Stimulated activated CD4-positive, alpha-beta T cell treated with anti-CD3 and anti-CD28 coated beads, Interleukin-12 subunit alpha, Interleukin-12 subunit beta, amount 100 ng/mL, for 4 hours (primary cell): ENCODE data around the gene ELP5.
A peak's percentile ranks its signal among the peaks of the same experiment; 100 is the strongest.

Experiments used
- DNase-seq: peaks from one replicate; pipeline ENCODE4 v3.0.0-alpha.2; 2020

Gene ELP5

DNA sequence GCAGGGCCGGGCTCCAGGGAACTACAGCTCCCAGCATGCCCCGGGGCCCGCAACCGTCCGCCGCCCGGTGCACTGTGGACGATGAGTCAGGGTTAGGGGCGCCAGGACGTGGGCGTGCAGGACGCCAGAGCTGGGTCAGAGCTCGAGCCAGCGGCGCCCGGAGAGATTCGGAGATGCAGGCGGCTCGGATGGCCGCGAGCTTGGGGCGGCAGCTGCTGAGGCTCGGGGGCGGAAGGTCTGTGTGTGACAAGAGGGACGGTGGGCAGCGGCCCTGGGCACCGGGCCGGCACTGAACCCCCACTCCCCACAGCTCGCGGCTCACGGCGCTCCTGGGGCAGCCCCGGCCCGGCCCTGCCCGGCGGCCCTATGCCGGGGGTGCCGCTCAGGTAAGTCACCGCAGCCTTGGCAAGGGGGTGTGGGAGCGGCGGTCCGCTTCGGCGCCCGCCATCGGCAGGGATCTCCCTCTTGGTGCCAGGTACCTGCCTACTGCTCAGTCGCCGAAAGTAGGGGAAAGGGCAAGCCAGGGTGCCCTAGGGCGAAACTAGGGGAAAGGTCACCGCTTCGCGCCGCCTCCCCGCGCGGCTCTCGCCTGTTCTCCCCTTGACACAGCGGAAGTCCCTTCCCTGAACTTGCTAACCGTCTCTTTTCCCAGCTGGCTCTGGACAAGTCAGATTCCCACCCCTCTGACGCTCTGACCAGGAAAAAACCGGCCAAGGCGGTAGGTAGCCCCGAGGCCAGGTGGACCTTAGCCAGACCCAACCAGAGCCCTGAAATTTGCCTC is 32.0 kb upstream of the ELP5 start, which contains the start of the genes ACADVL and DLG4:
Gene ACADVL, plus strand, starts transcription at position 127 of the 781 bp plus-strand sequence. Its CDS starts 47 bp downstream, at position 174.
Gene DLG4, minus strand, starts transcription at position 25 of the 781 bp plus-strand sequence.
- DNase-seq = peak; percentile 78

DNA sequence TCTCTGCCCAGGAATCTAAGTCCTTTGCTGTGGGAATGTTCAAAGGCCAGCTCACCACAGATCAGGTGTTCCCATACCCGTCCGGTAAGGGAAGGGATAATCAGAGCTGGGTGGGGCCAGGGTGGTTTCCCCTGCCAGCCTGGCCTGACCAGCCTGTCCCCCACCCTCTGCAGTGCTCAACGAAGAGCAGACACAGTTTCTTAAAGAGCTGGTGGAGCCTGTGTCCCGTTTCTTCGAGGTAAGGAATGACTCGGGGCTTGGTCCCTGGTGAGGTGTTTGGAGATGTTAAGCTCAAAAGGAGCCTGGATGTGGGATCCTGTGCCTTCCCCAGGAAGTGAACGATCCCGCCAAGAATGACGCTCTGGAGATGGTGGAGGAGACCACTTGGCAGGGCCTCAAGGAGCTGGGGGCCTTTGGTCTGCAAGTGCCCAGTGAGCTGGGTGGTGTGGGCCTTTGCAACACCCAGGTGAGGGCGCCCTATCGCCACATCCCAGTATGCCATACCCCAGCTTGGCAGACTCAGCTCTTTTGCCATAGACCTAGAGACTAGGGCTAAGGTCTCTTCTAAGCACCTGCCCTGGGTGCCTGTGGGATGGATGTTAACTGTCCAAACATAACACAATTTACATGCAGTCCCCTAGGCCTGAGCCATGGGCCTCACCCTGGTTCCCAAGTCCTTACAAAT is 31.3 kb upstream of the ELP5 start:
- DNase-seq = peak; percentile 47

GRCh38 chr17:7221278-7222092 is 30.5 kb upstream of the ELP5 start:
- no peak for DNase-seq

- no peak for DNase-seq
Measured at GRCh38 chr17:7222093-7222971, 29.7 kb upstream of the ELP5 start.

- no peak for DNase-seq
Measured at GRCh38 chr17:7222972-7223292, 29.1 kb upstream of the ELP5 start.

- no peak for DNase-seq
Measured at GRCh38 chr17:7223375-7223774, 28.6 kb upstream of the ELP5 start.

DNA sequence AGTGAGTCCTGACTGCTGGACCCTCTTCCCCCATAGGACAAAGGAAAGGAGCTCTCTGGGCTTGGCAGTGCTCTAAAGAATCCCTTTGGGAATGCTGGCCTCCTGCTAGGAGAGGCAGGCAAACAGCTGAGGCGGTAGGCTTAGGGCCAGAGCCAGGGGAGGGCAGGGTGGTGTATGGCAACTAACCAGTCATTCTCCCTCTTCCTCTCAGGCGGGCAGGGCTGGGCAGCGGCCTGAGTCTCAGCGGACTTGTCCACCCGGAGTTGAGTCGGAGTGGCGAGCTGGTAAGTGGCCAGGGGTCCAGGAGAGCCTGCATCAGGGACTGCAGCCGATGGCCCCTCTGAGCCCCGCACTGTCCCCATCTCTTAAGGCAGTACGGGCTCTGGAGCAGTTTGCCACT is 27.9 kb upstream of the ELP5 start:
- DNase-seq = no peak

DNA sequence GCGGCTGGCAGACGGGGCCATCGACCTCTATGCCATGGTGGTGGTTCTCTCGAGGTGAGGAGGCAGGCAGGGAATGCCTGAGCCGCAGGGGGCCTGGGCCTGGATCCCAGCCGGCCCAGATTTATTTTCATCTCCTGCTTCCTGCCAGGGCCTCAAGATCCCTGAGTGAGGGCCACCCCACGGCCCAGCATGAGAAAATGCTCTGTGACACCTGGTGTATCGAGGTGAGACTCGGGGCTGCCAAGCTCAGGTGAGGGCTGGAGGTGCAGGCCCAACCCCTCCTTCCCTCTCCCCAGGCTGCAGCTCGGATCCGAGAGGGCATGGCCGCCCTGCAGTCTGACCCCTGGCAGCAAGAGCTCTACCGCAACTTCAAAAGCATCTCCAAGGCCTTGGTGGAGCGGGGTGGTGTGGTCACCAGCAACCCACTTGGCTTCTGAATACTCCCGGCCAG is 27.3 kb upstream of the ELP5 start:
- no peak for DNase-seq

- no peak for DNase-seq
Measured at GRCh38 chr17:7225711-7226331, 26.2 kb upstream of the ELP5 start.

GRCh38 chr17:7226721-7227710 is 25.0 kb upstream of the ELP5 start:
- DNase-seq = no peak

- DNase-seq = no peak
Measured at GRCh38 chr17:7228920-7229319, 23.1 kb upstream of the ELP5 start.

GRCh38 chr17:7229504-7229903 is 22.5 kb upstream of the ELP5 start:
- DNase-seq = no peak

- DNase-seq = no peak
Measured at GRCh38 chr17:7232114-7232513, 19.9 kb upstream of the ELP5 start.

- no peak for DNase-seq
Measured at GRCh38 chr17:7233701-7234082, 18.3 kb upstream of the ELP5 start.

DNA sequence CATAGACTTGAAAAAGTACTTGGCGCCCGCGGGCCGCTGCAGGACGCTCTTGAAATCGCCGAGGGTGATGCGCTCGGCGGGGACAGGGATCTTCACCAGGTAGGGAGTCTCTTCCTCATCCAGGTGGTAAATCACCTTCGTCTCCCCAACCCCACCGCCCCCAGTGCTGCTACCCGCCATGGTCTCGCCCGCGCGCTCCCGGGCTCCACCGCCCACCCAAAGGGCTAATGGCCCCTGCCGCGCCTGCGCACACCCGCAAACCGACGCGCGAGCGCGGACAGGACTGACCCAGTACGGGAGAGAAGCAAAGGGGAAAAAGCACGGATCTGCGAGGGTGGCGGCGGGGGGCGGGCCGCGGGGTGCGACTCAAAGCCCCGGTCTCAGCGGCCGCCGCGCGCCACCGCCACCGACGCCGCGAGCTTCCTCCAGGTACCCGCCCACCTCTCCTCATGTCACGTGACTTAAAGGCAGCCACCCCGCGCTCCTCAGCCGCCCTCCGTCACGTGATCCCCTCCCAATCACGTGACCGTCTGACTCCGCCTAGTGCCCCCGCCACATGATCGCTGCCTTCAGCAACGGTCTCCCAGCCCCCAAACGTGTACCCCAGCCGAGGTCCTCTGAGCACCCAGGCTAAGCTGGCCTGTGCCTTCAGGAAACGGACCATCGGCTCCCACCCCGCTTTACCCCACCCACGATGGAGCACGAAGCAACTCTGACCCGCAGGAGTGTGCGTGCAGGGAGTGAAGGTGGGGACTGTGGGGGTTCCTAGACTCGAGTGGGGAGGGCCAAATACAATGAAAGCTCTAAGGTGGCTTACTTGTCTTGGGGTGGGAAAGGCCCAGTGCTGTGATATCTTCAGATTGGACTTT is 17.7 kb upstream of the ELP5 start, which contains the start of gene DVL2:
Gene DVL2, minus strand, starts transcription at position 435 of the 869 bp plus-strand sequence. Its CDS starts 255 bp downstream, at position 180.
- peak; percentile 93 for DNase-seq

DNA sequence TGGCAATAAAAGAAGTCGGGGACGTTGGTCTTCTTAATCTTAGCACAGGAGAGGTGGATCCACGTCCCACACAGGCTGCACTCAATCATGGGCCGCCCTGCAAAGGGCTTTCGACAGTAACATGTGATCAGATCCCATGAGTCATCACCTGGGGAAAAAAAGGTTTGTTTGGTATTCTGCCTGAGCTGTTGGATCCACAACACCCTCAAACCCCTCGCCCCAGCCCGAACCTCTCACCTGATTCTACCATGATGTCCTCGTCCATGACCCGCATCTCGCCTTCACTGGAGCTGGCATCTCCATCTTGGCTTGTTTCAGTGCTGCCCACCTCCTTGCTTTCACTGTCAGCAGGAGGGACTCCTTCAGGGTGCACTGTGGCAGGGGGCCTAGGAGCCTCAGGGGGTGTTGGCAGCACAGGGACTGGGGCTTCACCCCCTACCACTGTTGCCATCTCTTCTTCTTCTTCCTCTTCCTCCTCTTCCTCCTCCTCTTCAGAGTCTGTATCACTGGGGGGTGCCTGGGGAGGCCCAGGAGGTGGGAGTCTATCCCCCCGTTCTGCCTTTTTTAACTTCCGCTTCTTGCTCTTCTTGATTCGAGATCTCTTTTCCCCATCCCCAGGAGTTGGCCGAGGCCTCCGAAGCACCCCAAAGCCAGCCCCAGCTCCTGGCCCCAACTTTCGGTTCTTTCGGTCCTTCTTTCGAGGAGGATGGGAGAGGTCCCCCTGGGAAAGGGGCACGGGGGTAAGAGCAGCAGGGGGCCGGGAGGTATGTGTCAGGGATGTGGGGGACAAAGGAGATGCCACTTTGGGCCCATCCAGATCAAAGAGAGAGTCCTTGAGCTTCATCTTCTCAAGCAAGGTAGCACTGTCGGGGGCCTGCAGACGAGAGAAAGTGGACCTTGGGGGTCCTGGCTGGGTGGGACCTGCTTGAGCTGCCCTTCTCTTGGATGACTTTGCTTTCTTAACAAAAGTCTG is 16.0 kb upstream of the ELP5 start:
- DNase-seq = no peak

GRCh38 chr17:7236808-7237207 is 15.2 kb upstream of the ELP5 start:
- DNase-seq = no peak

- no peak for DNase-seq
Measured at GRCh38 chr17:7237266-7237760, 14.7 kb upstream of the ELP5 start.
